Measurements from ENCODE around the gene CSF1R.

DNA sequence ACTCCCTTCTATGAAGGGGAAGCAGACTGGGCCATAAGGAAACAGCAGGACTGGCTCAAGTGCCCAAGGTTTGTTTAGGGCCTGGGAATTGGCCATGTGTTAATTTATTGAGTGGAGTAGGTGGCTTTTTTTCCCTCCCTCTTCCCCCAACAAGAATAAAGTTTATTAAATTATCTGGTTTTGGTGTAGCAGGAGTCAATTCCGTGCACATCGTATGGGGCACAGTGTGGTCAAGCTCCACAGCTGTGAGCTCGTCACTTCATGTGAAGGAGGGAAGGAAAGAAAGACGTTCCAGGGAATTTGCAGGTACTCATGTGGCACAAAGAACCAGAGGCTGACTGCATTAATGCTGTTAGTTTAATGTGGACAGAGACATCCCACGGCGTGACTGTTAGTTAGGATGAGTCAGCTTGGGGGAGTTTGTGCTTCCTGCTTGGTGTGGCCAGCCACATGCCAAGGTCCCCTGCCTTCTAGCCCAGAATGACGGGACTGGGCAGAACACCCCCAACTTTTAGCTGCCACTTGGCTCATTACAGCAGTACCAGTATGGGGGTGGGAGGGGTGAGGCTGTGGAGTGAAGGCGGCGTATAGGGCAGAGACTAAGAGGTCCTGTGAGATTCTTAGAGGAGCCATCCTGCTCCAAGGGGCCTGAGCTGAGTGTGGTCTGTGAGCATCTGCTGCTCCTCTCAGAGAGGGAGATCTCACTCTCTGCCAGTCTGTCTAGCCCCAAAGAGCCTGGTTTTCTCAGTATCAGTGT lies 33.2 kb downstream of the CSF1R start:
- TF ChIP-seq CTCF (IDR thresholded peaks at IDR 0.05), result no peak
- TF ChIP-seq POLR2AphosphoS5 (IDR thresholded peaks at IDR 0.05), result no peak
- TF ChIP-seq POLR2A (IDR thresholded peaks at IDR 0.05), result no peak

Measured in breast epithelium (tissue), 3 donors.